Transverse colon (tissue), 4 donors: ENCODE results near the gene GAP43. TPM values are rescaled to one million over a fixed set of nuclear protein-coding genes. Genes with fewer than 3 reads are reported as not detected.

Experiments
- DNase-seq: peaks from one replicate; pipeline ENCODE4 v3.0.0-alpha.2; 2019
- H3K27ac ChIP-seq, 4 donors: fragments of 200-600 bp; sonication (generic); 2 replicates each; pipeline ENCODE4 v1.5.1; 2016 to 2018; ENCODE audit warnings: inconsistent platforms in 4 of 4
- H3K27me3 ChIP-seq: fragments of 200-600 bp; sonication (generic); 2 replicates; pipeline ENCODE4 v1.5.1; 2017; ENCODE audit warnings: inconsistent platforms
- H3K36me3 ChIP-seq, 4 donors: fragments of 200-600 bp; sonication (generic); 2 replicates each; pipeline ENCODE4 v1.5.1; 2017 to 2019; ENCODE audit warnings: inconsistent platforms in 4 of 4
- H3K4me1 ChIP-seq, 4 donors: fragments of 200-600 bp; sonication (generic); 2 replicates each; pipeline ENCODE4 v1.5.1; 2017 to 2020; ENCODE audit warnings: inconsistent platforms in 4 of 4
- H3K4me3 ChIP-seq, 4 donors: fragments of 200-600 bp; sonication (generic); 1 replicate in 1 of 4; 2 replicates in 3 of 4; pipeline versions ENCODE4 v1.5.1 to v1.6.1; 2017 to 2019; ENCODE audit warnings: inconsistent platforms in 4 of 4
- H3K9me3 ChIP-seq, 2 donors: fragments of 200-600 bp; sonication (generic); 2 replicates each; pipeline ENCODE4 v1.5.1; 2017 to 2019; ENCODE audit warnings: inconsistent platforms in 2 of 2
- CTCF ChIP-seq, 5 experiments: fragments of 200-600 bp in 3 of 5; fragments of 450-650 bp in 2 of 5; sonication (generic) in 3 of 5; IDR thresholded peaks; 1 replicate in 2 of 5; 2 replicates in 3 of 5; pipeline ENCODE4 v1.5.1; 2016 to 2017; ENCODE audit warnings: antibody characterized with exemption in 5 of 5, inconsistent platforms in 3 of 5, mild to moderate bottlenecking in 2 of 5, moderate library complexity in 1 of 5
- EP300 ChIP-seq: sonication (generic); formaldehyde crosslinking; IDR thresholded peaks from one replicate; pipeline ENCODE4 v1.6.1; 2017; ENCODE audit warnings: antibody characterized with exemption, low read depth
- POLR2A ChIP-seq: fragments of 450-650 bp; IDR thresholded peaks from one replicate; pipeline ENCODE4 v1.6.1; 2016; ENCODE audit warnings: antibody characterized with exemption, mild to moderate bottlenecking, moderate library complexity
- POLR2AphosphoS5 ChIP-seq, 3 donors: sonication (generic); formaldehyde crosslinking; IDR thresholded peaks; one replicate each; pipeline ENCODE4 v1.6.1; 2016; ENCODE audit warnings: antibody characterized with exemption in 3 of 3
- WGBS, 2 donors: methylation state at CpG; one replicate each; pipeline ENCODE4 v1.1.5; 2018; ENCODE audit warnings: low coverage in 1 of 2; 5-methylcytosine and 5-hydroxymethylcytosine counted together
- in situ Hi-C, 4 donors: fragments of 200-750 bp; cut with MboI; loops; one replicate each; pipeline versions ENCODE4 v1.15.0 to v1.15.1; 2017; ENCODE audit warnings: low sequenced_read_pairs in 3 of 4, low pct_ligation_motif_present in 1 of 4, low pct_unique_long_range_greater_than_20kb in 1 of 4
- intact Hi-C: fragments of 100-400 bp; cut with DNase I; formaldehyde crosslinking; loops from one replicate; pipeline ENCODE4 v1.15.1; 2023; ENCODE audit warnings: low total_unique reads
- total RNA-seq, 4 donors: library from RNA; depleted of rRNA; stranded (reverse); fragments of >200 nt; gene quantifications; one replicate each; pipeline ENCODE4 v1.1.0, GENCODE V29; 2016

Gene GAP43
- total RNA-seq, 4 donors from 2014 or later, result 2.2 to 3.5 (median 2.6) TPM; not detected in 1

GRCh38 chr3:115666920-115667737 lies 43.8 kb downstream of the GAP43 start:
- in situ Hi-C loops, result no loop called here
- no peak overlapping the region for H3K27ac ChIP-seq
- no peaks in the 10 kb centered on the region for H3K36me3 ChIP-seq
- 54 to 57% methylated on average over 4 of the region's 4 CpGs for WGBS, 2 donors
- intact Hi-C loops, result no loop called here
- DNase-seq, result no peak
- H3K9me3 ChIP-seq, result no peaks in the 10 kb centered on the region
- H3K27me3 ChIP-seq, result no peaks in the 10 kb centered on the region
- TF ChIP-seq CTCF (IDR thresholded peaks at IDR 0.05) (no peak), POLR2A (no peak), EP300 (no peak), POLR2AphosphoS5 (IDR thresholded peaks at IDR 0.05) (no peak)
- H3K4me3 ChIP-seq, result no peak overlapping the region
- H3K4me1 ChIP-seq, result no peaks in the 10 kb centered on the region

GRCh38 chr3:115667738-115668065 lies 44.4 kb downstream of the GAP43 start:
- Histone ChIP-seq H3K4me1 (no peaks in the 10 kb centered on the region), H3K36me3 (no peaks in the 10 kb centered on the region), H3K9me3 (no peaks in the 10 kb centered on the region), H3K4me3 (no peak overlapping the region), H3K27ac (no peak overlapping the region), H3K27me3 (no peaks in the 10 kb centered on the region)
- TF ChIP-seq EP300 (no peak), CTCF (IDR thresholded peaks at IDR 0.05) (no peak), POLR2AphosphoS5 (IDR thresholded peaks at IDR 0.05) (no peak), POLR2A (no peak)
- in situ Hi-C loops, result no loop called here
- DNase-seq, result no peak
- intact Hi-C loops, result no loop called here

GRCh38 chr3:115670911-115671310 lies 47.6 kb downstream of the GAP43 start:
- DNase-seq, result no peak
- intact Hi-C loops, result no loop called here
- Histone ChIP-seq H3K4me1 (no peaks in the 10 kb centered on the region), H3K27me3 (no peaks in the 10 kb centered on the region), H3K9me3 (no peaks in the 10 kb centered on the region), H3K36me3 (no peaks in the 10 kb centered on the region), H3K4me3 (no peak overlapping the region), H3K27ac (no peak overlapping the region)
- TF ChIP-seq POLR2A, result no peak
- no peak for TF ChIP-seq CTCF (IDR thresholded peaks at IDR 0.05)
- TF ChIP-seq POLR2AphosphoS5 (IDR thresholded peaks at IDR 0.05), result no peak
- no peak for TF ChIP-seq EP300
- in situ Hi-C loops, result no loop called here

GRCh38 chr3:115671761-115672455 lies 48.6 kb downstream of the GAP43 start:
- no peak for TF ChIP-seq EP300
- TF ChIP-seq CTCF (IDR thresholded peaks at IDR 0.05), result no peak
- no peak for TF ChIP-seq POLR2AphosphoS5 (IDR thresholded peaks at IDR 0.05)
- no peak for TF ChIP-seq POLR2A
- H3K27ac ChIP-seq, result no peak overlapping the region
- DNase-seq, result no peak
- intact Hi-C loops (no loop called here), in situ Hi-C loops (no loop called here)
- no peaks in the 10 kb centered on the region for H3K4me1 ChIP-seq
- no peaks in the 10 kb centered on the region for H3K9me3 ChIP-seq
- H3K27me3 ChIP-seq, result no peaks in the 10 kb centered on the region
- H3K4me3 ChIP-seq, result no peak overlapping the region
- no peaks in the 10 kb centered on the region for H3K36me3 ChIP-seq
- 74 to 81% methylated on average over 5 of the region's 5 CpGs for WGBS, 2 donors
